K562 (cell line): Measurements from ENCODE around the gene ZER1. TPM values are rescaled to one million over a fixed set of nuclear protein-coding genes. Genes with fewer than 3 reads are reported as not detected.

Experiments
- ATAC-seq: fragments of 200-7000 bp; cut with Tn5 transposase; 3 replicates; pipeline ENCODE4 v1.9.1; 2020; ENCODE audit warnings: moderate library complexity
- BruUV-seq: library from RNA; stranded (reverse); fragments of 400-500 nt; replicated peaks from 2 replicates; lab custom pipeline; 2021; lab: Mats Ljungman, UMichigan
- CTCF ChIA-PET: fragments of 300-600 bp; formaldehyde crosslinking; extraction: SDS; loops from one replicate; lab custom pipeline; 2021; ENCODE audit warnings: low intra/inter-chr PET ratio; lab: Yijun Ruan, JAX
- POLR2A ChIA-PET: fragments of 300-600, 350-650 bp; sonication (Branson Sonifier 250); formaldehyde crosslinking; extraction: SDS; loops from one replicate; lab custom pipeline; 2021; ENCODE audit warnings: antibody characterized with exemption, inconsistent platforms; lab: Yijun Ruan, JAX
- DNase-seq, 4 experiments: peaks; one replicate each; pipeline versions ENCODE4 v3.0.0 to v3.0.0-alpha.2; 2011 to 2018; ENCODE audit warnings: low spot score in 3 of 4, mixed read lengths in 3 of 4; ENCODE audit errors: extremely low read depth in 1 of 4
- FAIRE-seq: peaks from 2 replicates; lab custom pipeline; 2011; peaks lifted over from hg19 to GRCh38; lab: Jason Lieb, UNC
- H2AFZ ChIP-seq: 2 replicates; pipeline ENCODE4 v1.6.0; 2011; ENCODE audit warnings: low read depth, low read length, control low read depth, inconsistent platforms
- H3K27ac ChIP-seq: fragments of 200-600 bp; 3 replicates; pipeline ENCODE4 v1.8.0; 2011; ENCODE audit warnings: low read depth, mild to moderate bottlenecking, control low read depth, inconsistent platforms, low read length, moderate library complexity, mixed read lengths; ENCODE audit errors: extremely low read depth
- H3K27me3 ChIP-seq, 2 experiments: fragments of 300-600 bp in 1 of 2; 2 replicates in 1 of 2; 3 replicates in 1 of 2; pipeline versions ENCODE4 v1.6.0 to v1.8.0; 2011; ENCODE audit warnings: inconsistent platforms in 2 of 2, low read length in 2 of 2, mild to moderate bottlenecking in 1 of 2, mixed read lengths in 1 of 2, moderate library complexity in 1 of 2; ENCODE audit not compliant: control insufficient read depth in 2 of 2, insufficient read depth in 2 of 2
- H3K36me3 ChIP-seq: fragments of 300-600 bp; 3 replicates; pipeline ENCODE4 v1.8.0; 2011; ENCODE audit warnings: mild to moderate bottlenecking, low read length, inconsistent platforms; ENCODE audit not compliant: control insufficient read depth, insufficient read depth
- H3K4me1 ChIP-seq, 2 experiments: fragments of 200-600 bp in 1 of 2; replicated peaks in 1 of 2; 2 replicates in 1 of 2; 3 replicates in 1 of 2; pipeline versions ENCODE4 v1.5.1 to v1.8.0; 2011; ENCODE audit warnings: inconsistent platforms in 2 of 2, low read length in 2 of 2, mild to moderate bottlenecking in 1 of 2, mixed read lengths in 1 of 2, moderate library complexity in 1 of 2; ENCODE audit not compliant: control insufficient read depth in 2 of 2, insufficient read depth in 2 of 2
- H3K4me2 ChIP-seq: 2 replicates; pipeline ENCODE4 v1.6.1; 2011; ENCODE audit warnings: low read length, control low read depth, inconsistent platforms, mixed read lengths; ENCODE audit not compliant: insufficient read depth
- H3K4me3 ChIP-seq: fragments of 200-600 bp; sonication (generic), shearing (Covaris generic); 2 replicates; pipeline ENCODE4 v1.5.1; 2016; ENCODE audit warnings: control low read depth, inconsistent platforms
- H3K79me2 ChIP-seq: fragments of 200-600 bp; 3 replicates; pipeline ENCODE4 v1.8.0; 2011; ENCODE audit warnings: low read length, inconsistent platforms; ENCODE audit not compliant: control insufficient read depth, insufficient read depth
- H3K9ac ChIP-seq, 2 experiments: 2 replicates each; pipeline versions ENCODE4 v1.6.0 to v1.6.1; 2011; ENCODE audit warnings: low read depth in 2 of 2, low read length in 2 of 2, control low read depth in 1 of 2, inconsistent platforms in 1 of 2, mild to moderate bottlenecking in 1 of 2, mixed read lengths in 1 of 2; ENCODE audit not compliant: insufficient read depth in 1 of 2
- H3K9me1 ChIP-seq: one replicate; pipeline ENCODE4 v1.6.0; 2011; ENCODE audit warnings: inconsistent platforms, mild to moderate bottlenecking, low read length, moderate library complexity; ENCODE audit not compliant: control insufficient read depth, insufficient read depth
- H3K9me3 ChIP-seq: replicated peaks from 2 replicates; pipeline ENCODE4 v1.5.1; 2011; ENCODE audit warnings: low read depth, low read length, inconsistent platforms; ENCODE audit not compliant: control insufficient read depth, insufficient read depth
- H4K20me1 ChIP-seq: replicated peaks from 2 replicates; pipeline ENCODE4 v1.6.1; 2011; ENCODE audit warnings: low read length, inconsistent platforms, mixed read lengths; ENCODE audit not compliant: control insufficient read depth, insufficient read depth
- CBFB ChIP-seq: sonication (generic); formaldehyde crosslinking; IDR thresholded peaks from 2 replicates; pipeline ENCODE4 v1.4.0; 2020; ENCODE audit warnings: mild to moderate bottlenecking, missing genetic modification reagents
- CHD2 ChIP-seq: IDR thresholded peaks from 2 replicates; pipeline ENCODE4 v1.6.1; 2011; ENCODE audit warnings: low read depth, low read length
- CTBP1 ChIP-seq: fragments of 450-650 bp; IDR thresholded peaks from 2 replicates; pipeline ENCODE4 v1.6.1; 2016; ENCODE audit warnings: borderline replicate concordance
- GMEB1 ChIP-seq: fragments of 250-450 bp; sonication (Bioruptor Pico); IDR thresholded peaks from 2 replicates; pipeline ENCODE4 v1.4.0; 2020; ENCODE audit warnings: mild to moderate bottlenecking
- GTF2F1 ChIP-seq: IDR thresholded peaks from 2 replicates; pipeline ENCODE4 v1.6.1; 2011; ENCODE audit warnings: low read depth, low read length, improper control_type of control experiment
- LCOR ChIP-seq: sonication (generic); formaldehyde crosslinking; IDR thresholded peaks from 2 replicates; pipeline ENCODE4 v1.8.0; 2022; ENCODE audit warnings: mild to moderate bottlenecking, missing genetic modification reagents
- MAZ ChIP-seq, 2 experiments: fragments of 450-650 bp in 1 of 2; sonication (generic) in 1 of 2; formaldehyde crosslinking; IDR thresholded peaks in 1 of 2; conservative IDR thresholded peaks in 1 of 2; 2 replicates each; pipeline versions ENCODE4 v1.4.0 to v1.5.0; 2020; ENCODE audit warnings: mild to moderate bottlenecking in 1 of 2, missing genetic modification reagents in 1 of 2
- MTA1 ChIP-seq: fragments of 450-650 bp; IDR thresholded peaks from 2 replicates; pipeline ENCODE4 v1.6.1; 2017; ENCODE audit warnings: borderline replicate concordance
- NCOA4 ChIP-seq: fragments of 450-650 bp; IDR thresholded peaks from 2 replicates; pipeline ENCODE4 v1.6.1; 2018; ENCODE audit warnings: mild to moderate bottlenecking; ENCODE audit not compliant: partially characterized antibody
- PHB ChIP-seq: fragments of 250-450 bp; sonication (Bioruptor Pico); IDR thresholded peaks from 2 replicates; pipeline ENCODE4 v1.5.0; 2021
- POLR2A ChIP-seq: fragments of 450-650 bp; conservative IDR thresholded peaks from 2 replicates; pipeline ENCODE4 v1.6.1; 2016
- ZFP36 ChIP-seq: fragments of 150-350 bp; IDR thresholded peaks from 2 replicates; pipeline ENCODE4 v1.6.1; 2018; ENCODE audit warnings: low read length, low read depth; ENCODE audit not compliant: partially characterized antibody
- ZNF263 ChIP-seq: sonication (generic); formaldehyde crosslinking; IDR thresholded peaks from 2 replicates; pipeline ENCODE4 v1.8.0; 2022; ENCODE audit warnings: mild to moderate bottlenecking, missing genetic modification reagents, borderline replicate concordance
- WGBS: fragments of 100-300 bp; shearing (Covaris generic); methylation state at CpG from one replicate; pipeline ENCODE4 v1.1.6; 2016; ENCODE audit warnings: low coverage, mixed read lengths; ENCODE audit not compliant: insufficient coverage; ENCODE audit errors: missing lambda C conversion rate; 5-methylcytosine and 5-hydroxymethylcytosine counted together
- in situ Hi-C: fragments of 300-500 bp; cut with MboI; formaldehyde crosslinking; loops from 4 replicates; pipeline ENCODE4 v1.15.0; 2018; ENCODE audit warnings: inconsistent platforms, mixed read lengths
- intact Hi-C: fragments of 100-400 bp; cut with micrococcal nuclease; formaldehyde crosslinking; loops from 2 replicates; pipeline ENCODE4 v1.14.2; 2022
- polyA plus RNA-seq, 8 experiments: library from polyadenylated mRNA; depleted of rRNA in 4 of 8; stranded (reverse) in 5 of 8; unstranded in 3 of 8; fragments of >200 nt; fragmentation: Nextera tagmentation in 2 of 8; fragmentation: Illumina TruSeq in 1 of 8; extraction: Ambion mirVana in 2 of 8; extraction: Trizol in 1 of 8; gene quantifications; 2 replicates each; pipeline versions ENCODE4 v1.2.1 to v1.2.3, GENCODE V29; 2011 to 2014; ENCODE audit warnings: inconsistent platforms in 1 of 8, missing spikeins in 1 of 8
- total RNA-seq, 7 experiments: library from RNA; depleted of rRNA in 6 of 7; stranded (reverse); fragments of >200 nt in 6 of 7; fragmentation: Illumina TruSeq in 2 of 7; extraction: Trizol in 2 of 7; gene quantifications; 2 replicates each; pipeline versions ENCODE4 v1.2.1 to v1.2.3, GENCODE V29; 2011 to 2021; ENCODE audit warnings: low replicate concordance in 1 of 7
- TF ChIP-seq, protein P1 (sequence below): fragments of 250-450 bp; sonication (Bioruptor Pico); IDR thresholded peaks from 2 replicates; pipeline ENCODE4 v1.8.0; 2022; ENCODE audit warnings: inconsistent platforms
- TF ChIP-seq, protein P2 (sequence below): sonication (generic); formaldehyde crosslinking; IDR thresholded peaks from 2 replicates; pipeline ENCODE4 v1.8.1; 2023; ENCODE audit warnings: mild to moderate bottlenecking, missing genetic modification reagents

ZER1 gene
- total and polyA plus RNA-seq, 9 of the 15 experiments (the other 6 are each of a cell fraction or from before 2014, with no cell fraction given), result 0.07 to 10.7 (median 6.2) TPM

GRCh38 chr9:128689293-128689774 is 82.4 kb downstream of the ZER1 start (continued):
- 0 out of 2 replicates have a peak, but pooled peaks have one; percentile 2 for TF ChIP-seq ZNF263 (CRISPR knock-in tag)
- no peak for TF ChIP-seq MTA1
- no peak for TF ChIP-seq GTF2F1
- peak in 1 of 2 experiments; percentile 32; a peak in 3 of 4 replicates for TF ChIP-seq MAZ (CRISPR knock-in tag; conservative IDR thresholded peaks at IDR 0.05 in 1 of 2, IDR thresholded peaks at IDR 0.05 in 1 of 2)

DNA sequence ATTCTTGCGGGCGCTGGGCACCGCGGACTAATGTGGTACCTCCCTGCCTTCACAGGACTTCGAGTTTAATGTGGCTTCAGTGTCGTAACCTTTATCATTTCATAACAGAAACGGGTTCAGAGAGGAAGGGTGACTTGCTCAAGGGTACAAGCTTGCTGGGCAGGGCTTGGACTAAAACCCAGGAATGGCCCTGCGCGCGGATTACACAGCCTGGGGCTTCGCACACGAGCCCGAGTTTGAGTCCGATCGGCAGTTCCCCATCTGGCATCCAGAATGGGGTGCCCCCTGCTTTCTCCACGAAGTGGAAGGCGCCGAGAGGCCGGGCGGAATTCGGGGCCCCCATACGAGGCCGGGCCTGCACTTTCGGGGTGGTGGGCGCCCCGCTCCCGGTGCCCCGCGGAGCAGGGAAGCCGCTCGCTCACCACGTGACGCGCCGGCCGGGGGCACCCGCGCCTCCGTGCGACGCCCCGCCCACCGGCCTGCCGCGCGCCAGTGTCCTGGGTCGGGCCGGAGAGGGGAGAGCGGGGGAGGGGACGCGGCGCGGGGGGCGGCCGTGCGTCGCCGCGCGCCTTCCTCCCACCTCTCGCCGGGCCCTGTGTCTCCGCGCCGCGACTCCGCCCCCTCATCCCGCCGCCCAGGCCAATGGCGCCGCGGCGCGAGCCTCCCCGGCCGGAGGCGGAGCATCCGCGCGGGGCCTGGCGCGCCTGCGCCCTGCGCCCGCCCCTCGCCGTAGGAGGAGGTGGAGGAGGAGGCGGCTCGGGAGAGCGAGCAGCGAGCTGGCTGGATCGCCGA is 83.0 kb downstream of the ZER1 start, which contains the start of gene SET:
TSS of gene SET (plus strand) at position 722 of the 792 bp plus-strand sequence. CDS start 361 bp downstream, outside the sequence.
- Histone ChIP-seq H3K36me3 (peaks cover 36% of the 10 kb centered on the region), H3K4me2 (peak within 1 kb of the TSS; percentile 98), H4K20me1 (peaks cover 14% of the 10 kb centered on the region), H3K27me3 (no peaks in the 10 kb centered on the region), H3K4me1 (peaks cover 27 to 36% of the 10 kb centered on the region in 2 experiments), H3K27ac (peak within 1 kb of the TSS; percentile 89), H3K4me3 (peak within 1 kb of the TSS; percentile 71), H3K9ac (peak within 1 kb of the TSS; percentile 93 to 94), H3K9me1 (no peaks in the 10 kb centered on the region), H3K79me2 (peaks cover 50% of the 10 kb centered on the region), H3K9me3 (no peaks in the 10 kb centered on the region), H2AFZ (peak within 1 kb of the TSS; percentile 96)
- peak; percentile 99 to 100 (median 99) for DNase-seq
- CTCF ChIA-PET, result interaction anchor here (0.8 kb wide), 1 partner anchor 33 kb away, joined by 3 read pairs; no protein-coding TSS in a partner anchor
- in situ Hi-C loops (no loop called here), intact Hi-C loops (loop anchor here (1.0 to 10.0 kb wide), 3 partner anchors 32 to 494 kb away; partner anchors contain the start of genes CIZ1, DYNC2I2, GOLGA2 and SWI5)
- ATAC-seq, result peak; percentile 95
- WGBS, result 7% methylated on average over 77 of the region's 93 CpGs
- POLR2A ChIA-PET, result interaction anchor here (0.6 to 2.0 kb wide), 9 partner anchors 9 to 917 kb away, joined by 3 to 10 read pairs (median 3); no protein-coding TSS in a partner anchor
- BruUV-seq, result TSS peak; percentile 92
- peak; percentile 73 for FAIRE-seq
- TF ChIP-seq, protein P1, sequence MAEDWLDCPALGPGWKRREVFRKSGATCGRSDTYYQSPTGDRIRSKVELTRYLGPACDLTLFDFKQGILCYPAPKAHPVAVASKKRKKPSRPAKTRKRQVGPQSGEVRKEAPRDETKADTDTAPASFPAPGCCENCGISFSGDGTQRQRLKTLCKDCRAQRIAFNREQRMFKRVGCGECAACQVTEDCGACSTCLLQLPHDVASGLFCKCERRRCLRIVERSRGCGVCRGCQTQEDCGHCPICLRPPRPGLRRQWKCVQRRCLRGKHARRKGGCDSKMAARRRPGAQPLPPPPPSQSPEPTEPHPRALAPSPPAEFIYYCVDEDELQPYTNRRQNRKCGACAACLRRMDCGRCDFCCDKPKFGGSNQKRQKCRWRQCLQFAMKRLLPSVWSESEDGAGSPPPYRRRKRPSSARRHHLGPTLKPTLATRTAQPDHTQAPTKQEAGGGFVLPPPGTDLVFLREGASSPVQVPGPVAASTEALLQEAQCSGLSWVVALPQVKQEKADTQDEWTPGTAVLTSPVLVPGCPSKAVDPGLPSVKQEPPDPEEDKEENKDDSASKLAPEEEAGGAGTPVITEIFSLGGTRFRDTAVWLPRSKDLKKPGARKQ (CRISPR knock-in tag), result peak; percentile 96
- TF ChIP-seq POLR2A (peak; percentile 79), CBFB (CRISPR knock-in tag) (peak; percentile 83; the same call in 1 of the 2 replicates), ZFP36 (no peak), LCOR (CRISPR knock-in tag) (0 out of 2 replicates have a peak, but pooled peaks have one; percentile 17), CHD2 (peak; percentile 58), CTBP1 (peak; percentile 100), NCOA4 (no peak), PHB (peak; percentile 97), GMEB1 (CRISPR knock-in tag) (peak; percentile 97)
- TF ChIP-seq, protein P2, sequence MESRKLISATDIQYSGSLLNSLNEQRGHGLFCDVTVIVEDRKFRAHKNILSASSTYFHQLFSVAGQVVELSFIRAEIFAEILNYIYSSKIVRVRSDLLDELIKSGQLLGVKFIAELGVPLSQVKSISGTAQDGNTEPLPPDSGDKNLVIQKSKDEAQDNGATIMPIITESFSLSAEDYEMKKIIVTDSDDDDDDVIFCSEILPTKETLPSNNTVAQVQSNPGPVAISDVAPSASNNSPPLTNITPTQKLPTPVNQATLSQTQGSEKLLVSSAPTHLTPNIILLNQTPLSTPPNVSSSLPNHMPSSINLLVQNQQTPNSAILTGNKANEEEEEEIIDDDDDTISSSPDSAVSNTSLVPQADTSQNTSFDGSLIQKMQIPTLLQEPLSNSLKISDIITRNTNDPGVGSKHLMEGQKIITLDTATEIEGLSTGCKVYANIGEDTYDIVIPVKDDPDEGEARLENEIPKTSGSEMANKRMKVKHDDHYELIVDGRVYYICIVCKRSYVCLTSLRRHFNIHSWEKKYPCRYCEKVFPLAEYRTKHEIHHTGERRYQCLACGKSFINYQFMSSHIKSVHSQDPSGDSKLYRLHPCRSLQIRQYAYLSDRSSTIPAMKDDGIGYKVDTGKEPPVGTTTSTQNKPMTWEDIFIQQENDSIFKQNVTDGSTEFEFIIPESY (CRISPR knock-in tag), result peak; percentile 86
